Neural cell (in vitro differentiated cells): ENCODE data around the gene MPHOSPH8. TPM values are rescaled to one million over a fixed set of nuclear protein-coding genes. Genes with fewer than 3 reads are reported as not detected.

ENCODE experiments used
- H2AFZ ChIP-seq: fragments of 200-600, 300-800 bp; sonication (generic), shearing (Covaris generic); 2 replicates; pipeline ENCODE4 v1.6.0; 2014; ENCODE audit warnings: low read depth, mild to moderate bottlenecking, antibody characterized with exemption, low read length, moderate library complexity
- H3F3A ChIP-seq: fragments of 200-600 bp; shearing (Covaris generic); 2 replicates; pipeline ENCODE4 v1.6.1; 2016; ENCODE audit warnings: mild to moderate bottlenecking, moderate library complexity, mixed read lengths, antibody characterized with exemption, low read length; ENCODE audit not compliant: insufficient read depth, poor library complexity, severe bottlenecking
- H3K27ac ChIP-seq: fragments of 200-600, 300-800 bp; sonication (generic), shearing (Covaris generic); 2 replicates; pipeline ENCODE4 v1.5.1; 2014; ENCODE audit warnings: mild to moderate bottlenecking, low read length, moderate library complexity
- H3K27me3 ChIP-seq: fragments of 300-800, 200-600 bp; sonication (generic), shearing (Covaris generic); 2 replicates; pipeline ENCODE4 v1.6.0; 2014; ENCODE audit warnings: mild to moderate bottlenecking, low read depth, low read length, moderate library complexity; ENCODE audit not compliant: insufficient read depth
- H3K36me3 ChIP-seq: fragments of 300-800, 200-600 bp; sonication (generic), shearing (Covaris generic); 2 replicates; pipeline ENCODE4 v1.5.1; 2014; ENCODE audit warnings: mild to moderate bottlenecking, antibody characterized with exemption, low read length, moderate library complexity; ENCODE audit not compliant: insufficient read depth
- H3K4me2 ChIP-seq: fragments of 300-800, 200-600 bp; sonication (generic), shearing (Covaris generic); 2 replicates; pipeline ENCODE4 v1.6.0; 2014; ENCODE audit warnings: mild to moderate bottlenecking, low read length
- H3K4me3 ChIP-seq: fragments of 300-800, 200-600 bp; sonication (generic), shearing (Covaris generic); 2 replicates; pipeline ENCODE4 v1.5.1; 2014; ENCODE audit warnings: mild to moderate bottlenecking, low read length, moderate library complexity
- H3K79me2 ChIP-seq: fragments of 200-600 bp; shearing (Covaris generic); replicated peaks from 2 replicates; pipeline ENCODE4 v1.6.0; 2014; ENCODE audit warnings: mild to moderate bottlenecking, low read length, moderate library complexity; ENCODE audit not compliant: insufficient read depth
- H3K9ac ChIP-seq: fragments of 300-800, 200-600 bp; sonication (generic), shearing (Covaris generic); 2 replicates; pipeline ENCODE4 v1.6.1; 2016; ENCODE audit warnings: mild to moderate bottlenecking, low read length, mixed read lengths
- H3K9me2 ChIP-seq: fragments of 200-600 bp; shearing (Covaris generic); 2 replicates; pipeline ENCODE4 v1.6.1; 2016; ENCODE audit warnings: mild to moderate bottlenecking, low read length, mixed read lengths; ENCODE audit not compliant: insufficient read depth
- H3K9me3 ChIP-seq: fragments of 200-600, 300-800 bp; sonication (generic), shearing (Covaris generic); 2 replicates; pipeline ENCODE4 v1.6.1; 2016; ENCODE audit warnings: mild to moderate bottlenecking, mixed run types, low read length, moderate library complexity, mixed read lengths
- H4K20me1 ChIP-seq: fragments of 200-600 bp; shearing (Covaris generic); 2 replicates; pipeline ENCODE4 v1.6.1; 2016; ENCODE audit warnings: mild to moderate bottlenecking, mixed run types; ENCODE audit not compliant: insufficient read depth
- CTCF ChIP-seq: fragments of 450-650 bp; IDR thresholded peaks from 2 replicates; pipeline ENCODE4 v1.5.1; 2014; ENCODE audit warnings: antibody characterized with exemption, mild to moderate bottlenecking, moderate library complexity; ENCODE audit not compliant: poor library complexity, severe bottlenecking
- EP300 ChIP-seq: fragments of 450-650 bp; conservative IDR thresholded peaks from 2 replicates; pipeline ENCODE4 v1.6.1; 2014; ENCODE audit warnings: antibody characterized with exemption, mild to moderate bottlenecking, moderate library complexity; ENCODE audit not compliant: poor library complexity, severe bottlenecking
- EZH2 ChIP-seq: fragments of 200-600, 300-800 bp; shearing (Covaris generic), sonication (generic); IDR thresholded peaks from 2 replicates; pipeline ENCODE4 v1.6.1; 2014; ENCODE audit warnings: antibody characterized with exemption, low read length, borderline replicate concordance, mild to moderate bottlenecking; ENCODE audit not compliant: insufficient read depth, poor library complexity, severe bottlenecking
- MXI1 ChIP-seq: fragments of 450-650 bp; conservative IDR thresholded peaks from 2 replicates; pipeline ENCODE4 v1.6.1; 2014; ENCODE audit warnings: antibody characterized with exemption, mild to moderate bottlenecking; ENCODE audit not compliant: poor library complexity, severe bottlenecking
- POLR2AphosphoS5 ChIP-seq: IDR thresholded peaks from 2 replicates; pipeline ENCODE4 v1.6.1; 2012
- RAD21 ChIP-seq: fragments of 450-650 bp; conservative IDR thresholded peaks from 2 replicates; pipeline ENCODE4 v1.6.1; 2014; ENCODE audit warnings: antibody characterized with exemption, mild to moderate bottlenecking, moderate library complexity
- REST ChIP-seq: IDR thresholded peaks from 2 replicates; pipeline ENCODE4 v1.6.1; 2012; ENCODE audit warnings: borderline replicate concordance
- SMC3 ChIP-seq: fragments of 450-650 bp; conservative IDR thresholded peaks from 2 replicates; pipeline ENCODE4 v1.6.1; 2014; ENCODE audit warnings: antibody characterized with exemption, mild to moderate bottlenecking, moderate library complexity; ENCODE audit not compliant: poor library complexity
- TAF1 ChIP-seq: IDR thresholded peaks from 2 replicates; pipeline ENCODE4 v1.6.1; 2012; ENCODE audit warnings: low read depth
- polyA plus RNA-seq: library from polyadenylated mRNA; depleted of rRNA; stranded (reverse); fragments of >200 nt; gene quantifications from 2 replicates; pipeline ENCODE4 v1.2.3, GENCODE V29; 2014

The MPHOSPH8 gene
- polyA plus RNA-seq, 1 donor from 2014 or later: 35.0 TPM

GRCh38 chr13:19589312-19589711 is 44.1 kb upstream of the MPHOSPH8 start:
- Histone ChIP-seq H3F3A (no peaks in the 10 kb centered on the region), H4K20me1 (no peaks in the 10 kb centered on the region), H3K27ac (no peak overlapping the region), H3K4me2 (no peak overlapping the region), H3K36me3 (no peaks in the 10 kb centered on the region), H3K9me2 (no peaks in the 10 kb centered on the region), H3K9me3 (no peaks in the 10 kb centered on the region), H3K79me2 (no peaks in the 10 kb centered on the region), H3K9ac (no peak overlapping the region), H3K4me3 (no peak overlapping the region), H3K27me3 (no peaks in the 10 kb centered on the region), H2AFZ (no peak overlapping the region)
- TF ChIP-seq REST (no peak), TAF1 (no peak), POLR2AphosphoS5 (no peak), SMC3 (no peak), MXI1 (no peak), EP300 (no peak), CTCF (no peak), RAD21 (no peak)

DNA sequence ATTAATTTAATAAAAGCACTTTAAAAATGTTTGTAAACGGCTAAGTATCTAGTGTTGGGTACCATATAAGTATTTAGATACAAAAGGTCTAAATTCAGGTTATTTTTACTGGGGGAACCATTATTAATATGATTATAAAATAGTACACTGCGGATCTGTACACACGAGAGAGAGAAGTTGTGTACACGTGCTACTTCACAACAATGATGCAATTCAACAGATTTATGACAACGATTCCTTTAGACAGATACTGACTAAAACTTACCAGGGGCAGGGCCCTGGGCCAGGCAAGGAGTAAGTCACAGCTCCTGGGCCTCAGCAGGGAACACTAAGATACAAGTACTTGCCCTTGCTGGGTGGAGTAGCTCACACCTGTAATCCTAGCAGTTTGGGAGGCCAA is 43.0 kb upstream of the MPHOSPH8 start:
- H3K9me3 ChIP-seq: no peaks in the 10 kb centered on the region
- no peaks in the 10 kb centered on the region for H4K20me1 ChIP-seq
- no peaks in the 10 kb centered on the region for H3F3A ChIP-seq
- H3K4me3 ChIP-seq: no peak overlapping the region
- TF ChIP-seq SMC3 (no peak), CTCF (no peak), REST (no peak), EP300 (no peak), EZH2 (no peak), POLR2AphosphoS5 (no peak), RAD21 (no peak), TAF1 (no peak), MXI1 (no peak)
- H2AFZ ChIP-seq: no peak overlapping the region
- H3K79me2 ChIP-seq: no peaks in the 10 kb centered on the region
- H3K36me3 ChIP-seq: no peaks in the 10 kb centered on the region
- H3K9me2 ChIP-seq: no peaks in the 10 kb centered on the region
- H3K4me2 ChIP-seq: no peak overlapping the region
- H3K27ac ChIP-seq: no peak overlapping the region
- no peak overlapping the region for H3K9ac ChIP-seq
- H3K27me3 ChIP-seq: no peaks in the 10 kb centered on the region
